Fibroblast of the aortic adventitia (primary cell): ENCODE measurements around the gene TMEM270. TPM values are rescaled to one million over a fixed set of nuclear protein-coding genes. Genes with fewer than 3 reads are reported as not detected.

Experiments
- DNase-seq: peaks from one replicate; pipeline ENCODE4 v3.0.0-alpha.2; 2010; ENCODE audit warnings: low read depth
- H3K4me3 ChIP-seq: 2 replicates; pipeline ENCODE4 v1.5.1; 2011; ENCODE audit warnings: low read depth, mild to moderate bottlenecking, control low read depth, low read length, moderate library complexity
- total RNA-seq: library from RNA; depleted of rRNA; stranded (reverse); fragments of >200 nt; gene quantifications from 2 replicates; pipeline ENCODE4 v1.2.3, GENCODE V29; 2012; ENCODE audit warnings: low replicate concordance
- TF ChIP-seq, protein P1 (sequence below): IDR thresholded peaks from 2 replicates; pipeline ENCODE4 v1.5.1; 2011; ENCODE audit warnings: mild to moderate bottlenecking, low read length, control low read depth, inconsistent platforms; ENCODE audit not compliant: insufficient read depth

Gene TMEM270
- total RNA-seq, 1 donor, result not detected

DNA sequence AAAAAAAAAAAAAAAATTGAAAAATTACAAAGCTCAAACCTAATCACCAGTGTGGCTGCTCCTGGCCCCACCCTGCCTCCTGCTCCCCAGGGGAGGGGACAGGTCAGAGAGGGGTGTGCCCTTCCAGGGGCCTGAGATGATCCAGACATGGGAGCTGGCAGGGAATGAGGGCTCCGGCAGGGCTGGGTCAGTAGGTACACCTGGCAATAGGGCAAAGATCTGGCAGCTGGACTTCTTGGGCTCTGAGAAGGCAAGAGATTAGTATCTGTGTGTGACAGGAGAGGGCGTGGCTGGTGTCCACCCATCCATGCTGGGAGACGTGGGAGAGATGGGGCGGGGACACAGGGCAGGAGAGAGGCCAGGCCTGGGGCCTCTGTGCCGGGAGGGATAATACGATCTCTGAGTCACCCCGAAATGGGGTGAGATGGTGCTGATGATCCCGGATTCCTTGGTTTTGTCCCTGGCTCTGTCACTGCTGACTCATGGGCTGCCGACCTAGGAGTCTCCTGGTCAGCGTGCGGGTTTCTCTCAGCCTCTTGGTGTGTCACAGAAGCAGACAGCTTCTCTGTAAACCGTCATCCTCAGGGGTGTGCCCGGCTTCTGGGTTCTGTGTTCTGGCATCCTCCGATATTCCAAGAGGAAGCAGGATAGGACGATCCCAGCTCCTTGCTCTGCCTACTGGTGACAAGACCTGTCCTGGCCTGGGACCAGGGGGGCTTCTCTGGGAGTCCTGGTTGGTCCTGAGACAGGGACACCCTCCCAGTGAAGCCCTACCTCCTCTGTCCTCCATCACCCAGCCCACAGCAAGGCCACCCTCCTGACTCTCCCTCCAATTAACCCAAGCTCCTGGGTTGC lies 38.4 kb upstream of the TMEM270 start:
- H3K4me3 ChIP-seq, result no peak overlapping the region
- peak; percentile 90 for DNase-seq
- TF ChIP-seq, protein P1, sequence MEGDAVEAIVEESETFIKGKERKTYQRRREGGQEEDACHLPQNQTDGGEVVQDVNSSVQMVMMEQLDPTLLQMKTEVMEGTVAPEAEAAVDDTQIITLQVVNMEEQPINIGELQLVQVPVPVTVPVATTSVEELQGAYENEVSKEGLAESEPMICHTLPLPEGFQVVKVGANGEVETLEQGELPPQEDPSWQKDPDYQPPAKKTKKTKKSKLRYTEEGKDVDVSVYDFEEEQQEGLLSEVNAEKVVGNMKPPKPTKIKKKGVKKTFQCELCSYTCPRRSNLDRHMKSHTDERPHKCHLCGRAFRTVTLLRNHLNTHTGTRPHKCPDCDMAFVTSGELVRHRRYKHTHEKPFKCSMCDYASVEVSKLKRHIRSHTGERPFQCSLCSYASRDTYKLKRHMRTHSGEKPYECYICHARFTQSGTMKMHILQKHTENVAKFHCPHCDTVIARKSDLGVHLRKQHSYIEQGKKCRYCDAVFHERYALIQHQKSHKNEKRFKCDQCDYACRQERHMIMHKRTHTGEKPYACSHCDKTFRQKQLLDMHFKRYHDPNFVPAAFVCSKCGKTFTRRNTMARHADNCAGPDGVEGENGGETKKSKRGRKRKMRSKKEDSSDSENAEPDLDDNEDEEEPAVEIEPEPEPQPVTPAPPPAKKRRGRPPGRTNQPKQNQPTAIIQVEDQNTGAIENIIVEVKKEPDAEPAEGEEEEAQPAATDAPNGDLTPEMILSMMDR, result no peak

DNA sequence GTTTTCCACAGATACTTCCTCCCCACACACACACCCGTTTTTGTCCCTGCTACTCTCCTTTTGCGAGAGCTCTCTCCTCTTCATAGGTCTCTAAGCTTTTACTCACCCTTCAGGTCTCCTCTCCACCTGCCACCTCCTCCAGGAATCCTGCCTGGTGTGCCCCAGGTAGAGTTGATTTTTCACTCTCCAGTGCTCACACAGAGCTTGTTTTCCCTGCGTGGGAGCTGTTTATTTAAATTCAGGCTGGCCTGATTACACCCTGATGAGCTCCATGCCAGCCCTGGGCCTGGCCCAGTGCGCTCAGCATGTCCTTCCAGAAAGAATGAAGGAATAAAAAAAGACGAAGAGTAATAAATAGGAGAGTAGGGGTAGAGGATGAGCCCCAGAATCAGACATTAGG lies 37.7 kb upstream of the TMEM270 start:
- TF ChIP-seq, protein P1, result no peak
- H3K4me3 ChIP-seq, result no peak overlapping the region
- DNase-seq, result no peak

DNA sequence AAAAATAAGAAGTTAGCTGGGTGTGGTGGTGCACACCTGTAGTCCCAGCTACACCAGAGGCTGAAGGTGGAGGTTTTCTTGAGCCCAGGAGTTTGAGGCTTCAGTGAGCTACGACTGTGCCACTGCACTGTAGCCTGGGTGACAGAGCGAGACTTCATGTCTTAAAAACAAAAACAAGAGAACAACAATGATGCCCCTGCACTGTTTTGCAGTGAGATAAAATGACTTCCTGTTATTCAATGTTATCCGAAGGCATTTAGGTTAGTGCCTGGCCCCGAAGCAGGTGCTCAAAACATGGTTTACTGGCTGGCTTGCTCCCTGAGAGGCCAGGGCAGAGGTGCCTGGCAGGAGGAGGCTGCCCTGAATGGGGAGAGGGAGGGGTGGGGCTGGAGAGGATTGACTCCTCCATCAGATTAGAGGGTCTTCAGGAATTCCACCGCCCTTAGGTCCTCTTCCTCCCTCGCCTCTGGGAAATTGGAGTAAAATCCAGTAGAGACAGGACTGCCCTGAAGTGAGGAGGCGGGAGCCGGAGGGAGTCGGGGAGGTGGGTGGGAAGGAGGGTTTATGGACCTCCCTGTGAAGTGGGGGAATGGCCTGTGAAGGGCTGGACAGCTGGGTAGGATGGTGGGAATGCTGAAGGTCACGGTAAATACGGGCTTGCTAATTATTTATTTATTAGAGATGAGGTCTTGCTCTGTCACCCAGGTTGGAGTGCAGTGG lies 36.9 kb upstream of the TMEM270 start:
- DNase-seq, result no peak
- TF ChIP-seq, protein P1, result no peak
- H3K4me3 ChIP-seq, result no peak overlapping the region

DNA sequence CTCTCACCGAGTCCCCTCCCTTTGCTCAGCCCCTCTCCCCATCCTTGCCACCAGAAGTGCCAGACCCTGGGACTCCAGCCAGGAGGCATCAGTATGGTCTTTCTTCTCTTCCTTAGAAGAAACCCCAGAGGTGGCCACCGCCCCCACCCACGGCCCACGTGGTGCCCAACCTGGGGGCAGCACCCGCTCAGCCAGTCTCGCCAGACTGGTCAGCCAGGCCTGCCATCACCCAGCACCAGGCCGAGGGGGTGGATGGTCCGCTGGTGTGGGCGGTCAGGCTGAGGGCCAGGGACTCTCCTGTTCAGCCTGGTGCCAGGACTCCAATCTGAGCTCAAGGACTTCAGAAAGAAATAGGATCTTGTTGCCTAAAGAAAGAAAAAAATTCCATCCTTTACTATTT lies 36.0 kb upstream of the TMEM270 start:
- no peak overlapping the region for H3K4me3 ChIP-seq
- TF ChIP-seq, protein P1, result no peak
- no peak for DNase-seq

DNA sequence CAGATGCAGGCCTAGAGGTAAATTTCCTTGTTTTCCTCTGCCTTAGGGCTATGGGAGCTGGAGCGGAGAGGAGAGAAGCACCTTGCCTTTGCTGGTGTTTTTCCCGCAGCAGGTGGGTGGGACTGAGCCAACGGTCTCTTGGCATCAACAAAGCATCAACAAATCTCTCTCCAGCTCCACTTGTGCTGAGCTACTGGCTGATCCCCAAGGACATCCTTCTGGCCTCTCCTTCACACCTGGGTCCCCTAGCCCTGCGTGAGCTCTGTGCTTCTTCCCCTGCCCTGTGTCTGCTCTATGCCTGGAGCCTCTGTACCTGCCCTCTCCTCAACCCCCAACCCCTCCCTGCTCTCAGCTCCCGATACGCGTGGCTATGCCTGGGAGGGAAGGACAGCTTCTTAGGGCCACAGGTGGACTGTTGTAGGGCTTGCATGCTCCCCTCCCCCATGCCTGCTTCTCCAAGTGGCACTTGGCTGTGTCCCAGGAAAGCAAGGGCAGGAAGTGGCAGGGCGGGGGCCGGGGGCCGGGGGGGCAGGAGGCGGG lies 33.3 kb upstream of the TMEM270 start:
- DNase-seq, result no peak
- TF ChIP-seq, protein P1, result no peak
- H3K4me3 ChIP-seq, result no peak overlapping the region

DNA sequence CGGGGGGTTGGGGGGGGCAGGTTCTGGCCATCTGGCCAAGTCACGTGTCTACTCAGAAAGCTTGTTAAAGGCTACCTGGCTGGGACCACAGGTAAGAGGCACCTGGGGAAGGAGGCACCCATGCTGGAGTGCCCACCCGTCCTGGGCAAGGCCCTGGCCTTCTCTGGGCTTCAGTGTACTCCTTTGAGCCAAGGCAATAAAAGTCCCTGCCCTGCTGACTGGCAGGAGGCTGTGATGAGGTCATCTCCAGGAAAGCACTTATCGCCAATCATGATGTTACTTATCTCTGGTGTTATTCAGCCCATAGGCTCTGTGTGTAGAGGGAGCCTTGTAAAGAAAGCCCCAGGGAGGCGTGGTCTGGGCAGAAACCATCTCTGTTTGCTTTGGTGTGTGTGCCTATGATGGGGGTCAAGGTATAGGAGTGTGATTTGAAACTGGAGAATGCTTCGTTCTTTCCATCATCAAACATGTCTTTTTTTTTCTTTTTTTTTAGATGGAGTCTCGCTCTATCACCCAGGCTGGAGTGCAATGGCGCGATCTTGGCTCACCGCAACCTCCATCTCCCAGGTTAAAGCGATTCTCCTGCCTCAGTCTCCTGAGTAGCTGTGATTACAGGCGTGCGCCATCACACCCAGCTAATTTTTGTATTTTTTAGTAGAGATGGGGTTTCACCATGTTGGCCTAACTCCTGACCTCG lies 32.7 kb upstream of the TMEM270 start:
- peak; percentile 69 for DNase-seq
- no peak overlapping the region for H3K4me3 ChIP-seq
- TF ChIP-seq, protein P1, result no peak
